Right lobe of liver (tissue), 6 donors: ENCODE results near the gene MMP3. TPM values are rescaled to one million over a fixed set of nuclear protein-coding genes. Genes with fewer than 3 reads are reported as not detected.
"Not testable (repeated sequence)": the region's sequence is repeated elsewhere in the genome, so short reads cannot be mapped to it uniquely, and the experiment has no call there.

Experiments used
- ATAC-seq, 4 donors: fragments of 200-7000 bp; cut with Tn5 transposase; one replicate each; pipeline ENCODE4 v1.9.1; 2020; ENCODE audit warnings: mild to moderate bottlenecking in 4 of 4, moderate library complexity in 4 of 4
- DNase-seq, 3 donors: peaks; one replicate each; pipeline ENCODE4 v3.0.0-alpha.2; 2020
- H3K27ac ChIP-seq, 3 donors: fragments of 200-600 bp; one replicate each; pipeline ENCODE4 v1.8.0; 2022
- H3K27me3 ChIP-seq, 2 donors: fragments of 200-600 bp; one replicate each; pipeline ENCODE4 v1.8.0; 2022
- H3K36me3 ChIP-seq, 4 donors: fragments of 200-600 bp; sonication (generic) in 1 of 4; one replicate each; pipeline versions ENCODE4 v1.5.1 to v1.8.0; 2017 to 2022; ENCODE audit warnings: control low read depth in 1 of 4
- H3K4me1 ChIP-seq, 4 donors: fragments of 200-600 bp; sonication (generic) in 1 of 4; one replicate each; pipeline versions ENCODE4 v1.5.1 to v1.8.0; 2017 to 2022; ENCODE audit warnings: control low read depth in 1 of 4
- H3K4me3 ChIP-seq, 3 donors: fragments of 200-600 bp; one replicate each; pipeline ENCODE4 v1.8.0; 2022
- H3K9me3 ChIP-seq, 4 donors: fragments of 200-600 bp; sonication (generic) in 1 of 4; one replicate each; pipeline versions ENCODE4 v1.5.1 to v1.8.0; 2017 to 2022; ENCODE audit warnings: control low read depth in 1 of 4
- CTCF ChIP-seq, 4 donors: fragments of 200-600 bp in 3 of 4; fragments of 450-650 bp in 1 of 4; IDR thresholded peaks; one replicate each; pipeline versions ENCODE4 v1.5.1 to v1.8.0; 2016 to 2022; ENCODE audit warnings: antibody characterized with exemption in 4 of 4, mild to moderate bottlenecking in 2 of 4
- POLR2A ChIP-seq: fragments of 450-650 bp; IDR thresholded peaks from one replicate; pipeline ENCODE4 v1.6.1; 2017; ENCODE audit warnings: antibody characterized with exemption, mild to moderate bottlenecking
- WGBS: methylation state at CpG from one replicate; pipeline ENCODE4 v1.1.6; 2018; ENCODE audit warnings: low coverage, low lambda C conversion rate; ENCODE audit not compliant: insufficient coverage; ENCODE audit errors: missing lambda C conversion rate; 5-methylcytosine and 5-hydroxymethylcytosine counted together
- intact Hi-C, 2 donors: fragments of 100-400 bp; cut with DNase I; formaldehyde crosslinking; loops; one replicate each; pipeline versions ENCODE4 v1.11.2 to v1.14.1; 2022
- total RNA-seq, 6 experiments: library from RNA; depleted of rRNA in 2 of 6; stranded (reverse); fragments of >200 nt in 2 of 6; fragmentation: NEBNext Ultra II Directional in 3 of 6; extraction: Animal tissue kit (Norgen Biotek cat#: 25700) in 3 of 6; gene quantifications; one replicate each; pipeline versions ENCODE4 v1.1.0 to v1.2.4, GENCODE V29; 2016 to 2023
- donor health status: DM: no; HTN: yes; CAD: no.
- donor health status: DM: no; HTN: no; CAD: no.
- donor health status: DM: no; HTN: no; CAD: no.
- donor health status: DM: no; HTN: yes; CAD: no.
- donor health status: DM: no; HTN: yes; CAD: no.

The MMP3 gene
- total RNA-seq, 6 experiments from 2014 or later = not detected

GRCh38 chr11:102879801-102880200 lies 36.4 kb upstream of the MMP3 start:
- WGBS = 39% methylated on average over 5 of the region's 5 CpGs
- ATAC-seq (peak in 2 of 4 donors; percentile 25 to 49), DNase-seq (no peak)
- H3K4me3 ChIP-seq = no peak overlapping the region
- H3K27ac ChIP-seq = no peak overlapping the region
- no peaks in the 10 kb centered on the region for H3K9me3 ChIP-seq
- intact Hi-C loops = no loop called here
- H3K4me1 ChIP-seq = no peaks in the 10 kb centered on the region
- no peak for TF ChIP-seq POLR2A
- TF ChIP-seq CTCF (IDR thresholded peaks at IDR 0.05) = no peak
- H3K27me3 ChIP-seq = no peaks in the 10 kb centered on the region
- H3K36me3 ChIP-seq = no peaks in the 10 kb centered on the region

GRCh38 chr11:102878595-102878994 lies 35.2 kb upstream of the MMP3 start:
- intact Hi-C loops = no loop called here
- H3K4me3 ChIP-seq = no peak overlapping the region
- DNase-seq (no peak), ATAC-seq (no peak)
- no peaks in the 10 kb centered on the region for H3K27me3 ChIP-seq
- H3K4me1 ChIP-seq = no peaks in the 10 kb centered on the region
- H3K36me3 ChIP-seq = no peaks in the 10 kb centered on the region
- no peak overlapping the region for H3K27ac ChIP-seq
- no peaks in the 10 kb centered on the region for H3K9me3 ChIP-seq
- WGBS = 56% methylated on average over 2 of the region's 2 CpGs
- no peak for TF ChIP-seq CTCF (IDR thresholded peaks at IDR 0.05)
- no peak for TF ChIP-seq POLR2A

- WGBS = 47% methylated on average over 4 of the region's 4 CpGs
- Histone ChIP-seq H3K9me3 (no peaks in the 10 kb centered on the region), H3K27ac (no peak within 1 kb of the TSS), H3K4me1 (no peaks in the 10 kb centered on the region), H3K4me3 (no peak within 1 kb of the TSS), H3K36me3 (no peaks in the 10 kb centered on the region), H3K27me3 (no peaks in the 10 kb centered on the region)
- DNase-seq = no peak
- TF ChIP-seq POLR2A (no peak), CTCF (IDR thresholded peaks at IDR 0.05) (no peak)
- intact Hi-C loops = no loop called here
- no peak for ATAC-seq
Observed at GRCh38 chr11:102874852-102875251, 31.4 kb upstream of the MMP3 start, which contains the start of gene MMP12. Gene MMP12, minus strand, starts transcription at chr11:102874982. Its CDS starts 45 bp downstream, at chr11:102874937.

- DNase-seq, intact Hi-C loops, H3K27me3 ChIP-seq, H3K36me3 ChIP-seq, H3K4me3 ChIP-seq, H3K4me1 ChIP-seq, H3K27ac ChIP-seq, H3K9me3 ChIP-seq: not testable (repeated sequence)
- ATAC-seq = peak in 2 of 4 donors; percentile 27 to 43
- WGBS = 48% methylated on average over 8 of the region's 8 CpGs
Observed at GRCh38 chr11:102869354-102869964, 26.1 kb upstream of the MMP3 start.

- Histone ChIP-seq H3K4me3 (no peak overlapping the region), H3K9me3 (no peaks in the 10 kb centered on the region), H3K27me3 (no peaks in the 10 kb centered on the region), H3K27ac (no peak overlapping the region), H3K36me3 (no peaks in the 10 kb centered on the region), H3K4me1 (no peaks in the 10 kb centered on the region)
- WGBS = 55% methylated on average over 3 of the region's 3 CpGs
- intact Hi-C loops = no loop called here
- TF ChIP-seq POLR2A (no peak), CTCF (IDR thresholded peaks at IDR 0.05) (no peak)
- ATAC-seq = no peak
- no peak for DNase-seq
Observed at GRCh38 chr11:102868339-102868738, 24.9 kb upstream of the MMP3 start.
